ENCODE data around the gene LMAN2.
"Not testable (repeated sequence)": the region's sequence is repeated elsewhere in the genome, so short reads cannot be mapped to it uniquely, and the experiment has no call there.

The LMAN2 gene

DNA sequence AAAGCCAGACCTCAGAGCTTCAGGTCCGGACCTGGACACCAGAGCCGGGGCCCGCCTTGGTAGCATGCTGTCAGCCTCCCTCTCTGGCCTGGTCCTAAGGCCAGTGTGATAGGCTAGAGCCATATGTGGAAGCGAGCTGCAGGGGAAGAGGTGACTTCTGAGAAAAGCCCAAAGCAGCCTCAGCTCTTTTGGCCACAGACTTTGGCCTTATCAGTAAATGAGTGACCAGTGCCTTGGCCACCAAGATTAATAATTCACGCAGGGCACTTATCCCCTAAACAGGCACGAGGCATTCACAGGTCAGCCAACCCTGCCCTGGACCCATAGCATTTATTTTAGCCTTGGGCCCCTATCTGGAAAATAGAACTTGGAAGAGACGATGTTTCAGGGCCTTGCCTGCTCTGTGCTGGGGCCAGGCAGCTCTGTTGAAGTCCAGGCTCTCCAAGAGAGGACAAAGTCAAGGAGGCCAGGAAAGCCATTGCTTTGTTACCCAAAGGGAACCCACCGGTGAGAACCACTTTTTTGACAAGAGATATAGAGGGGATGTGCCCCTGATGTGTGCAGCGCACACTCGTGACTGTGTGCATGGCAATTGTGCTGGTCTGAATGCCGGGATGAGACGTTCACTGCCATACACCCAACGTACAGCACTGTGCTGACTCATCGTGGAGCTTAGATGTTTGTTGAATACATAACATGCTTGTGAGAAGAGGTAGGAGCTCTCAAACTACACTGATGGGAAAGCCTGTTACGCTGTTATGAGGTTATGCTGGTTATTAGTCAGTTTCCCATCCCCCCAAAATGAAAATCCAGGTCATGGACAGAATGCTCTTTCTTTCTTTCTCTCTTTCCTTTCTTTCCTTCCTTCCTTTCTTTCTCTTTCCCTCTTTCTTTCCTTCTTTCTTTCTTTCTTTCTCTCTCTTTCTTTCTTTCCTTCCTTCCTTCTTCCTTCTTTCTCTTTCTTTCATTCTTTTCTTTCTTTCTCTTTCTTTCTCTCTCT lies 27.7 kb upstream of the LMAN2 start:
- DNase-seq = no peak

DNA sequence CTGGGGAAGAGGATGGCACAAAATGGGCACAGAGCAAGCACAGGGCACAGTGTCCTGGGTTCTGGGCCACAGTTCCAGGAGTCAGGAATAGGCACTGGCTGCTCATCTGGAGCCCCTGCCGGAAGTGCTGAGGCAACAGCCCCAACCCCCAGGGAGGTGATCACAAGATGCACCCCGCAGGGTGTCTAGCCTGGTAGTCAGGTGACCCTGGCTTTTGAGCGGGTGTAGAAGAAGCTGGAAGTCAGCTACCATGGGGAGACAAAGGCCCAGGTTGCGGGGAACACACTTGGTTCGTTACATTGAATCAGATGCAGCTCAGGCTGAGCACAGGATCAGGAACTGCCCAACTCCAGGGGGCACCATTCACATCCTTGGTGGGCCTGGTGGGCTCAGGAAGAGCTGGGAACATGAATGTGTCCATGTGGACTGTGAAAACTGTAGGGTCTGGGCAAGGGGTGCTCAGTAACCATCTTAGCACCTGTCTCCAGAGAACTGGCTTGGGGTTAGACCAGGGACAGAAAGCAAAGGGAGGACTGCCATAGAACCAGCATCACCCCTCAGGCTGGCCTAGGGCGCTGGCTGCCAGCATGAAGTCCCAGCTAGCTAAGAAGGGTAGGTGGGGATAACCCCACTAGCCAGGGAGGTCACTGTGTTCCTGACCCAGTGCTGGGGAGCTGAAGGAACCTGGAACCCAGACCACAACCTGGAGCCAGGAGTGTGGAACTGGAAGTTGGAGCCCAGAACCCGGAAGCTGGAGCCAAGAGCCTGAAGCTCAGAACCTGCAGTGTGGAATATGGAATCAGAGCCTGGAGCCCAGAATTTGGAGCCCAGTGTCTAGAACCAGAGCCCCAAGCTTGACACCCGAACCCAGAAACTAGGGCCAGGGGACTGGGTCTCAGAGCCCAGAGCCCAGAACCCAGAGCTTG lies 26.6 kb upstream of the LMAN2 start:
- no peak for DNase-seq

DNA sequence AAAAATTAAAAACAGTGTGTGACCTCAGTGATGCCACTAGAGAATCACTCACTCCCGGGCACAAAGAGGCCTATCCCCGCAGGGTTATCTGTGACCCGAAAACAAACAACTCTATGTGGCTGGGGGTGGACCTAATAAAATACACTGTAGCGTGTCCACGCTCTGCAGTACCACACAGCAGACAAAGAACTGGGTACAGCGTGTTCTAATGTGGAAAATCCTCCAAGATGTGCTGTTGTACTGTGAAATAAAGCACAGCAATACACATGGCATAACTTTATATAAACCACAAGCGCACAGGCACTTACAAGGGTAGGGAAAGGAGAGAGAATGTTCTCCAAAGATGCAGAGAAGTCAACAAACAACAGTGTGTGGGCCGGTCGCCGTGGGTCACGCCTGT lies 24.6 kb upstream of the LMAN2 start:
- no peak for DNase-seq

DNA sequence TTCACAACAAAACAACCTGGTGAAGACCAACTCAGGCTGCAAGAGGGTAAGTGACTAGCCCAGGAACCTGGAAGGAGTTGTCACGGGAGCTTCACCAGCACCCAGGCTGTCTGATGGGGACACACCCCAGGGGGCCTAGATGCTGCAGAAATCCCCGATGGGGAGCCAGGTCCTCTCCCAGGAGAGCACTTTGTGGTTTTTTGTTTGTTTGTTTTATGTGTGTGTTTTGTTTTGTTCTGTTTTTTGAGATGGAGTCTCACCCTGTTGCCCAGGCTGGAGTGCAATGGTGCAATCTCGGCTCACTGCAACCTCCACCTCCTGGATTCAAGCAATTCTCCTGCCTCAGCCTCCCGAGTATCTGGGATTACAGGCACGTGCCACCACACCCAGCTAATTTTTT lies 24.0 kb upstream of the LMAN2 start:
- DNase-seq = not testable (repeated sequence)

DNA sequence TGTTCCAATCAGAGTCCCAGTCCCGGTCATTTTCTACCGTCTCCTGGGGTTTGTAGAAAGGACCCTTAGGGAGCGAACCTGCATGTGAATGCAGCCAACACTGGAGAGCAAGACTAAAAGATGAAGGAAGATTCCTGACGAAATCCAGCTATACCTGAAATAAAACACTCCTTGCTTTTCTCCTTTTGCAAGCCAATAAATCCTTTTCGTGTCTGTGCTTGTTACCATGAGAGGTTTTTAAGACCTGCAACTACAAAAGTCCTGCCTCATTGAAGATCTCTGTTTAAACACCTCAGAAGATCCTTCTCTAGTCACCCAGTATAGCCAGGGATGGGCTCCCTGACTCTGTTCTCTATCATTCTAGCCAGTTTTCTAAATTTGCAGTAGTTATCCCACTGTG lies 22.7 kb upstream of the LMAN2 start:
- DNase-seq = no peak

DNA sequence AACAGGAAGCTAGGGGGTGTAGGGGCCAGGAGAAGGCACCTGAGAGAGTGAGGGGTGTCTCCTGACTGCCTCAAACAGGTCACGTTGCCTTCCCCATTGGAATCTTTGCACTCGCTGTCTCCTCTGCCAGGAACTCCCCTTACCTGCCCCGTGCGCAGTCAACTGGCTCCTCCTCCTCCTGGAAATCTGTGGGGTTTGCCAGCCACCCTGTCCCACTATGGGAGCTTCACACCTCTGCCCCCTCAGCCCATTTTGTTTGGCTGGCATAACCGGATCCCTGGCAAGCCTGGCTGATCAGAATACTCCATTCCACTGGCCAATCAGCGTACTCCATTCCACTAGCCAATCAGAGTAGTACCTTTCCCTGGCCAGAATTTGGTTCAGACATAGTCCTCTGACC lies 22.3 kb upstream of the LMAN2 start:
- DNase-seq = no peak

DNA sequence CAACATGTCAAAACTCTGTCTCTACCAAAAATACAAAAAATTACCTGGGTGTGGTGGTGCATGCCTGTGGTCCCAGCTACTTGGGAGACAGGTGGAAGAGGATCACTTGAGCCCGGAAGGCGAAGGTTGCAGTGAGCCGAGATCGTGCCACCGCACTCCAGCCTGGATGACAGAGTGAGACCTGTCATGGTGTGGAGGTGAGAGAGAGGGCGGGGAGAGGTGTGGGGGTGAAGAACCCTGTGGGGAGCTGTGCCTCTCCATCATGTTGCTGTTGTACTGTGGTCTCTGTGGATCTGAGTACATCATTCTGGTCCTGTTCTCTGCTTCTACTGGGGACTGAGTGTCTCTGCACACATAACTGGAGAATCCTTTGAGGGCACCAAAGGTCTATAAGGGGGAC lies 21.4 kb upstream of the LMAN2 start:
- DNase-seq = no peak

DNA sequence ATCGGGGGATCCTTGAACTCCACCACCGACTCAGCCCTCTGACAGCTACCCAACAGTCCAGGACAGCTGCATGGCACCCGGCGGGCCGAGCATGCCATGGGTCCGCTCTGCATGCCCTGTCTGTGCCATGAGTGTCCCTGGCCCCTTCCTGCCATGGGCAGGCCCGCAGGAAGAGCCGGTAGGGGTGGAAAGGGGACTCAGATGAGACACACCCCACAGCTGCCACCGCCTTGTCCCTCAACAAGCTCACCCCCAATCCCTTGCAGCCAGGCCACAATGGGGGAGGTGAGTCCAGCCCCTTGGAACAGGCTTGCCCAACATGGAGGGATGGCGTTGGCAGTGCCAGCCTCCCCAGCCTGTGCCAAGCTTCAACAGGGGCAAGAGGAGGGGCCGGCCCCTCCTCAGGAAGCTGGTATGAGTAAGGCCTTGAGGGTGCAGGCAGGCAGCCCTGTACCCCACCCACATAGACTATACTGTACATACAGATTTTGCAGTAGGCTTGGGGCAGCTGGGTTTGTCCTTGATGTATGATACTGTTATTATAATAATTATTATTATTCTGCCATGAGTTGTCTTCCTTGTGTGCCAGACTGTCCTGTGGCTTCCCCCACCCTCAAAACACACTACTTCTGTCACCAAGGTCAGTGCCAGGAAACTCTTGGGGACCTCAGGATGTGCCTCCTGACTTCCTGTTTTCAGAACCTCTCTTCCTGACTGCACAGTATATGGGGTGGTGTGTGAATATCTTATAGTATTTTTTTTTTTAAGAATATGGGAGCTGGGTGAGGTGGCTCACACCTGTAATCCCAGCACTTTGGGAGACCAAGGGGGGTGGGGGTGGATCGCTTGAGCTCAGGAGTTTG lies 20.8 kb upstream of the LMAN2 start:
- DNase-seq = no peak

DNA sequence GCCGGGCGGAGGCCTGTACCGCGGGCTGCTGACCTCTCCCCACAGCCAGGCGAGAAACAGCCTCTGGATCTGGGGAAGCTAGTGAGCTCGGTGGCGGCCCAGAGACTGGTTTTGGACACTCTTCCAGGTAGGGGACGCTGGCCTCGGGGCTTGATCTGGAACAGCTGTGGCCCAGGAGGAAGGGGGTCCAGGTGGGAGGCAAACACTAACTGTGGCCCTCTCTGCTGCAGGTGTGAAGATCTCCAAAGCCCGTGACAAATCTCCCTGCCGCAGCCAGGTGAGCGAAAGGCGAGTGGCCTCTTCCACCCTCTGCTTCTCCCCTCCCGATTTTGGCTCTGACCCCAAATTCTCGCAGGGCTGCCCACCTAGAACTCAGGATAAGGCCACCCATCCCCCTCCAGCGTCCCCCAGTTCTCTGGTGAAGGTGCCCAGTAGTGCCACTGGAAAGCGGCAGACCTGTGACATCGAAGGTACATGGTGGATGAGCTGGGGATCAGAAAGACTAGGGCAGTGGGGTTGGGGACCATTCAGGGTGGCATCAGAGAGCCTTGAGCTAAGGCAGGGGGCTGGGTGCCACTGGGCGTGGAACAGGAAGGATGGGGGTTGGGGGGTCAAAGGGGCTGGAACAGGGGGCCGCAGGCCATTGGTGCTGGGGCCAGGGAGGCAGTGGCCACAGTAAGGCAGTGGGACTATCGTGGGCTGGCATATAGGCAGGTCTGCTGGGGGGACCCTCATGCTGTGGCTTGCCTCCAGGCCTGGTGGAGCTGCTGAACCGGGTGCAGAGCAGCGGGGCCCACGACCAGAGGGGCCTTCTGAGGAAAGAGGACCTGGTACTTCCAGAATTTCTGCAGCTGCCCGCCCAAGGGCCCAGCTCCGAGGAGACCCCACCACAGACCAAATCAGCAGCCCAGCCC lies 19.9 kb upstream of the LMAN2 start:
- no peak for DNase-seq

DNA sequence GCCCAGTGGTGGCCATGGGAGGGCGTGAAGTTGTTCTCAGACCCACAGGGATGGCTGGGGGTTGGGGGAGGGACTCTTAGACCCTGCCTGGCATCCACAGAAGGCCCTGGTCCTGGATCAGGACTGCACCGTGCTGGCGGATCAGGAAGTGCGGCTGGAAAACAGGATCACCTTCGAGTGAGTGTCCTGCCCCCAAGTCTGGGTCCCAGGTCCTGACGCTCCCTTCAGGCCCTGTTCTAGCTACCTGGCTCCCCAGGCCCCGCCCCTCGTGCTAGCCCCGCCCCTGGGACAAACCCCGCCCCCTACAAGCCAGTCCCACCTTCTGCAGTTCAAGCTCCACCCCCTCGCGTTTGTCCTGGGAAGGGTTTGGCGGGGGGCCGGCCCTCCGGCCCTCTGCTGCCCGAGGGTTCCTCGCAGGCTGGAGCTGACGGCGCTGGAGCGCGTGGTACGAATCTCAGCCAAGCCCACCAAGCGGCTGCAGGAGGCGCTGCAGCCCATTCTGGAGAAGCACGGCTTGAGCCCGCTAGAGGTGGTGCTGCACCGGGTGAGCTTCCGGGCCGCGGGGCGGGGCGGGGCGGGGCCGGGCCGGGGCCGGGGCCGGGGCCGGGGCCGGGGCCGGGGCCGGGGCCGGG lies 19.1 kb upstream of the LMAN2 start:
- DNase-seq = peak; percentile 55

DNA sequence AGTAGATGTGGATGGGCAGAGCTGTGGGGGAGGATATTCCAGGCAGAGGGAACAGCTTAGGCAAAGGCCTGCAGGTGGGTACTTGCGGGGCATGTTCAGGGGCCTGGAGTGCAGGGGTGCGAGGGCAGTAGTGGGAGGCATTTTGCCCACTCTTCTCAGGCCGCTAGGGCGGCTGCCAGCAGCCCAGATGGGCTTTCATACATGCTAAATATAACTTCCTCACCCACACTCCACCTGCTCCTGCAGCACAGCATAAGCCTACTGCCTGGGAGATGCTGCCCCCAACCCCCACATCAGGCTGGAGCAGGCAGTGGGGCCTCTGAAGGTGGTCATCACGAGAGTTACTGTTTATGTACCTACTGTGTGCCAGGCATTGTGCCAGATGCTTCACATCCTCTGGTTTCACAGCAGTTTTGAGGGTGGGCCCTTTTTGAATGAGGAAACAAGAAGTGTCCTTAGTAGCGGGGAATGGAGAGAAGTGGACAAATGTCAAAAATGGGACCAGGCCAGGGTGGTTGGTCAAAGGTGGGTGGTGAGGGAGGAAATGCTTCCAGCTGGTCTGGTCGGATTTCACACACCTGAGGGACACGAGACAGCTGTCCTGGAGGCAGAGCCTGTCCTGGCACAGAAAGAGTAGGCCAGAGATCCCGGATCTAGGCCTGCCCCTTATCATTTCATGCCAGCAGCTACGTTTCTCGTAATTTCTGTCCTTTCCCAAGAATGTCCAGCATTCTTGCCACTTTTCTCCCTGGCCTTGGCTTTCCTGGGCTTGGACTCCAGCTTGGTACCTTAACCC lies 18.4 kb upstream of the LMAN2 start:
- DNase-seq = no peak

DNA sequence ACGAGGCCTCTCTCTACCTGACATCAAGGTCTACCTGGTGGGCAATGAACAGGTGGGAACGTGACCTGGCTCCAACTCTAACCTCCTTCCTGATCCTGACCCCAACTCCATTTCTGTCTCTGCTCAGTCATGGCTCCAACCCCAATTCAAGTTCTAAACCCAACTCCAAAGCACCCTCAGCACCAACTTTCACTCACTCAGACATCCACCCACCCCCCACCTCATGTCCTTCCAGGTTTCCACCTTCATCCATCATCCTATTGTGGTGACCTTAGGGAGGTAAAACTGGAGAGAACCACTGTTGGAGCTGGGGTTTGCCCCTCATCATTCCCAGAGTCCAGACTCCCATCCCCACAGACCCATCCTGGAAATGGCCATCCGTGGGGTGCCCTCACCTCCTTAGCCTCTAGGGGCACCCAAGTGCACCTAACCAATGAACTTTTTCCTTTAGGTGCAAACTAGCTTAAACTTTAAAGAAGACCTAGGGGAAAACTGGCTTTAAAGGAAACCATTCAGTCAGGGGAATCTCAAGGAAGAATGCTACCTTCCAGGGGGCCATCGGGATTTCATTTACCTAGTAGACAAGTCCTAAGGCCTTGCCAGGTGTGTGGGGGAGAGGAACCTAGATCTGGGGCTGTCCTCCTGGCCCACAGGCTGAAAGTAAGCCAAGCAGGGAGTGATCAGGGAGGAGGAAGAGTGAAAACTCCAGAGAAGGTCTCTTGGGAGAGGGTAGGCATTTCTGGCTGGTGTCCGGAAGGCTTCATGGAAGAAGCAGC lies 17.6 kb upstream of the LMAN2 start:
- no peak for DNase-seq

DNA sequence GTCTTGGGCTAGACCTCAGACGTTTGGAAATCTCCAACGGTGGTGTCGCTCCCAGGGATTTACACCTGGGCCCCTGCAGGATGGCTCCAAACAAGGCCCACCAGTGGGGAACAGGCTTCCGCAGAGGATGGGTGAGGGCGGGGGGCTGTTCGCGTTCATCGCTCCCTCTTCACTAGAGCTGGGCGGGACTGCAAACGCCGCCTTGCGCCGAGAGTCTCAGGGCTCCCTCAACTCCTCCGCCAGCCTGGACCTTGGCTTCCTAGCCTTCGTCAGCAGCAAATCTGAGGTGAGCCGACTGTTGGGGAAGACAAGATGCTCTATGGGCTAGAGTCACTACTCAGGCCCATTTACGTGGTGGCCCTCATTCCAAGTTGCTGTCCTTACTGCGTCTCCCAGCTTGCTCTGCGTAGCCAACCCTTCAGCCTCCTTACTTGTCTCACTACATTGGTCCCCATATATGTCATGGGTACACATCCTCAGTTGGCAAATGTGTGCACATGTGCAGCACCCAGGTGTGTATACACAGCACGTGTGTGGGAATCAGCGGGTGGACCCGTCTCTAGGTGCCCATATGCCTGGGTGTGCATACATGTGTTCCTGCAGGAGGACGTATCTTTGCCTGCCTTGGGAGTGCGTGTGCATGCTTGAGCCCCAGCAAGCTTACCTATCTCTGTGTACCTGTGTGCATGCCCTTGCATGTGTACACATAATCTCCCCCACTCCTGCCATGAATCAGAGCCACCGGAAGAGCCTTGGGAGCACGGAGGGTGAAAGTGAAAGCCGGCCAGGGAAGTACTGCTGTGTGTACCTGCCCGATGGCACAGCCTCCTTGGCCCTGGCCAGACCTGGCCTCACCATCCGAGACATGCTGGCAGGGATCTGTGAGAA lies 16.8 kb upstream of the LMAN2 start:
- no peak for DNase-seq

DNA sequence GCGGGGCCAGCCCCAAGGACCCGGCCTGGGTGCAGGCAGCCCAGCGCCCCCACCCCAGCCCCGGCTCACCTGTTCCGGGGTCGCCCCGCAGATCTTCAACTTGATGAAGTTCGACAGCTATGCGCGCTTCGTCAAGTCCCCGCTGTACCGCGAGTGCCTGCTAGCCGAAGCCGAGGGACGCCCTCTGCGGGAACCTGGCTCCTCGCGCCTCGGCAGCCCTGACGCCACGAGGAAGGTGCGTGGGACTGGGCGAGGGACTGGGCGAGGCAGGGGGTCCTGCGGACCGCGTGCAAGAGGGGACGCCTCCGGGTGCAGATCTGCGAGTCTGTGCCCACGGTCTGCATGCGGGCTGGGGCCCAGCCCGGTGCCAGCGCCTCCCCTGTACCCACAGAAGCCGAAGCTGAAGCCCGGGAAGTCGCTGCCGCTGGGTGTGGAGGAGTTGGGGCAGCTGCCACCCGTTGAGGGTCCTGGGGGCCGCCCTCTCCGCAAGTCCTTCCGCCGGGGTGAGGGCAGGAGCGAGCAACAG lies 15.9 kb upstream of the LMAN2 start:
- DNase-seq = no peak

DNA sequence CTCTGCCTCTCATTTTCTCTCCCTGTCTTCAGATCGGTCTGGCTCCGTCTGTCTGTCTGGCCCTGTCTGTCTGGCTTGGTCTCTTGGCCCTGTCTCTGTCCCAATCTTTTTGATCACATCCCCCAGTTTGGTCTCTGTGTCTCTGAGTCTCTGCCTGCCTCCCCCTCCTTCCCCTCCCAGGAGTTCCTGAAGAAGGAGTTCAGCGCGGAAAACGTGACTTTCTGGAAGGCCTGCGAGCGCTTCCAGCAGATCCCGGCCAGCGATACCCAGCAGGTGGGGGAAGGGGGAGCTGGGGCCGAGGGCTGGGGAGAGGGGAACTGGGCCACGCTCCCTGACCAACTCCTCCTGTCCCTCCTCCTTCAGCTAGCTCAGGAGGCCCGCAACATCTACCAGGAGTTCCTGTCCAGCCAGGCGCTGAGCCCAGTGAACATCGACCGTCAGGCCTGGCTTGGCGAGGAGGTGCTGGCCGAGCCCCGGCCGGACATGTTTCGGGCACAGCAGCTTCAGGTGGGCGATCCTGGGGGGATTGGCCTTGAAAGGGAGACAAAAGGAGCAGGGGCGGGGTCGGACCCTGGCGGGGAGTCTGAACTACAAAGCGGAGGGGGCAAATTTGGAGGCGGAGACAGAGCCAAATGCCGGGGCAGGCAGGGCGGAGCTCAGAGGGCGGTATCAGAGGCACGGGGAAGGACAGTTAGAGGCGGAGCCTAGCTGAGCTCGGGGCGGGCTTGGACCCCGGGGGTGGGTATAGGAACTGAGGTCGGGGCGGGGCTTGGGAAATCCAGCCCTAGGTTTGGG lies 15.3 kb upstream of the LMAN2 start:
- DNase-seq = no peak

DNA sequence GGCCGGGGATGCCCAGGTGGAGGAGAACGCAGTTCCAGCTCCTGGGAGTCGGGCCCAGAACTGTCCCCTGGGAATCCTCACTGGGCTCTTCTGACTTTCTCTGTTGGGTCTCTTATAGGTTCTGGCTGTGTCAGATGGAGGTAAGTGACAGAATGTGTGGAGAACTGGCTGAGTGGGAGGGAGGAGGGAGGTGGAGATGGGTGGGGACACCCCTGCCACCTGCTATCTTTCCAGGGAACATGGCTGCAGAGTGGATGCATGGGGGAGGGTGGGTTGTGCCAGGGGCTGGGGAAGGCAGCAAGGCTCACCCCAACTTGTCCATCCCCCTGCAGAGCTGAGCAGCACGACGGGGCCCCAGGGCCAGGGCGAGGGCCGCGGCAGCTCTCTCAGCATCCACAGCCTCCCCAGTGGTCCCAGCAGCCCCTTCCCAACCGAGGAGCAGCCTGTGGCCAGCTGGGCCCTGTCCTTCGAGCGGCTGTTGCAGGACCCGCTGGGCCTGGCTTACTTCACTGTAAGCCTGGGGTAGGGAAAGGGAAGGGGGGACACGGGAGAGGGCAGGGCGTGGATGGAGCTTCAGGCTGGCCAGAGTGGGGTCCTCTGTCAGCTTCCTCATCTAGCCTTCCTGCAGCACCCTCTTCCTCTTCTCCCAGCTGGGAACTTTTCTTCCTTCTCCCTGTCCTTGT lies 14.5 kb upstream of the LMAN2 start:
- peak; percentile 33 for DNase-seq

Data from NCI-H524 treated with DMSO at 0.1 percent for 48 hours (cell line).